RKO (cell line): Measurements from ENCODE around the gene FAM110A.
A peak's percentile ranks its signal among the peaks of the same experiment; 100 is the strongest.
"Not testable (repeated sequence)": the region's sequence is repeated elsewhere in the genome, so short reads cannot be mapped to it uniquely, and the experiment has no call there.

Experiments used
- DNase-seq: peaks from one replicate; pipeline ENCODE4 v3.0.0-alpha.2; 2016; ENCODE audit warnings: low spot score

Gene FAM110A

GRCh38 chr20:873875-874607 lies 40.5 kb downstream of the FAM110A start:
- no peak for DNase-seq

- no peak for DNase-seq
Measured at GRCh38 chr20:875115-875514, 41.6 kb downstream of the FAM110A start.

DNA sequence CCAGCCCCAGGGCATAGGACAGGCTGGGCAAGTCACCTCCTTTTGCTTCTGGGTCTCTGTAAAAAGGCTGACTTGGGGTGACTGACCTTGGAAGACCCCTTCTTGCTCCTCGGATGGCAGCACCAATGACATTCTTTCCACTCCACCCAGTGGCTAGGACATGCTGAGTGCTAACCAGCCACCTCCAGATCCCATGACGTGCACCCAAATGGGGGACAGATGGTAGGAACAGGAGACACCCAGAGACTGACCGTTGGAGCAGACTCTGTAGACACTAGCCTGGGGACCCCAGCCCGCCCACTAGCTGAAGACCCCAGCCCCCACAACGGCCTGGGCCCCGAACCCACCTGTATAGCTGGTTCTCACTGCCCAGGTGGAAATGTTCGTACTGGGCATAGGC lies 44.3 kb downstream of the FAM110A start:
- no peak for DNase-seq

- peak; percentile 40 for DNase-seq
Measured at GRCh38 chr20:878511-879307, 45.2 kb downstream of the FAM110A start.

GRCh38 chr20:879626-880025 lies 46.1 kb downstream of the FAM110A start:
- DNase-seq = no peak

DNA sequence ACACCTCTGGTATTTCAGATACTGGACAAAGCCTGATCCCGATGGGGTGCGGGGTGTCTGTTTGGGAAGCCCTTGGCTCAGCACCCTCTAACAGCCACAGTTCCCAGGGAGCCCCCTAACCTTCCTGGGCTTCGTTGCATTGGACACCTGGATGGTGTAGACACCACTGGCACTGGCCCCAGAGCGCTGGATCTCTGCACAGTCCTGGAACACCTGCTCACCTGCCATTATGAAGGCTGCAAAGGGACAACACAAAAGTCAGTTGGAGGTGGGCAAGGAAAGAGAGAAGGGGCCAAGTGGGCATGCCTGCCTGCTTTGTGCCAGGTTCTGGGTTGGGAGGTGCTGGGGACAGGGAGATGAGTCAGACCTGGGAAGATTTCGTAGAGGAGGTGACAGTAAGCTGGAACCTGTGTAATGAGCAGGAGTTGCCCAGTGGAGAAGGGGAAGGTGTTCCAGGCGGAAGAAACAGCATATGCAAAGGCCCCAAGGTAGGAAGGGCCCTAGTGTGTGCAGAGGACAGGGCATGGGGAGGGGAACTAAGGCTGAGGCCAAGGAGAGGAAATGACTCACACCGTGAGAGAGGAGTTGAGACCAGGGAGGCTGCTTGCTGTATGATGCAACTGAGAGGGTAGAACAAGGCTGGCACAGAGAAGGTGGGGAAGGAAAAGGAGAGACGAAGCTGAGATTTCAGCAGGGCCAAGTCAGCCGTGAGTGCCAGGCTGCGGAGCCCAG lies 47.7 kb downstream of the FAM110A start:
- DNase-seq = peak; percentile 83

DNA sequence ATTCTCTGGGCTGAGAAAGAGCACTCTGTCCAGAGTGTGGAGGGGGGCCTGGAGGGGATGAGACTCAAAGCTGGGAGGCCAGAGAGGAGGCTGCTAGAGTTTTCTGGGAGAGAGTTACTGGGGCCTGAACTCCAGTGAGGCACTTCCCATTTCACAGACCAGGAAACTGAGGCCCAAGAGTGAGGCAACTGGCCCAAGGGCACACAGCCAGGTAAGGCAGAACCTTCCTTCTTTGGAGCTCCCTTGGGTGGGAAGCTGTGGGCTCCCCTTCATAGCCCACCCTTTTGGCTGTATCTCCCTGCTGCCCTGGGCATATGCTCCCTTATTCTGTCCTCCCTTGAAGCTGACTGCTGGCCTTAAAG lies 48.2 kb downstream of the FAM110A start:
- DNase-seq = no peak

DNA sequence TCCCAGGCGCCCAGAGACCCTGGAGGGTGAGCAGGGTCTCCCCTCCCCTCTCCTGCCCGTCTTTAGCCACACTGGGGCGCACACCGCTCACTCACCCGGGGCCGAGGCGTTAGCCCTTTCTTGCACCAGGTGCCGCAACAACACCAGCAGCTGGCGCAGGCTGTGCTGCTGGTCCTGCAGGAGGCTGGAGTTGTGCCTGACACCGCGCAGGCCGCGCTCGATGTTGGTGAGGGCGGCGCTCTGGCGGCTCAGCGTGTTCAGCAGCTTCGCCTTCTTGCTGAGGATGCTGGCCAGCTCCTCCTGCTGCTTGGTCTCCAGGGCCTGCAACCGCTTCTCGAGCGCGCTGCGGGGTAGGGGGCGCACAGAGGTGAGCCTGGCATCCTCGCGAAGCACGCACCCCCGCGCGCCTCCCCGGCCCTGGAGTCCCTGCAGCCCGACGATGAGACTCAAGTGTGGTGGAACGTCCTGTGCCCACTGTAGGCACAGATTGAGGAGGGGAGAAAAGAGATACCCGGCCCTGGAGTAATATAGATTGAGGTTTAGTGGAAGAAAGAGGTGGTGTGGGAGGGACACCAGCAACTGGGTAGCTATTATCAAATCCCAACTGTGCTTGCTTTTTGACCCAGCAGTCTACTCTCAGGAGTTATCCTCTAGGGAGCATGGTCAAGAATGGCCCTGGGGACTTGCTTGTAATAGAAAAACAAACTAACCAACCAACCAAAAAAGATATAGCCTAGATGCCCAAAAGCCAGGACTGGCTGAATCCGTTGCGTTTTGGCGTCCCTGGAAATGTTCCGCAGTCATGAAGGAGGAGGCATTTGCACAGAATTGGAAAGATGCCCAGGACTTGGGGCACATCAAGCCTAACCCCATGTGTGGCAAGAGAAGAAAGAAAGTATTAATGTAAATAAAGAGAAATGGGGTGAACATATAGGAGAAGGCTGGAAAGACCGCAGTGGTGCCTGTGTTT lies 51.8 kb downstream of the FAM110A start:
- DNase-seq = no peak

- no peak for DNase-seq
Measured at GRCh38 chr20:887137-887536, 53.6 kb downstream of the FAM110A start.

- no peak for DNase-seq
Measured at GRCh38 chr20:888057-888456, 54.5 kb downstream of the FAM110A start.

- DNase-seq = no peak
Measured at GRCh38 chr20:889106-889505, 55.6 kb downstream of the FAM110A start.

DNA sequence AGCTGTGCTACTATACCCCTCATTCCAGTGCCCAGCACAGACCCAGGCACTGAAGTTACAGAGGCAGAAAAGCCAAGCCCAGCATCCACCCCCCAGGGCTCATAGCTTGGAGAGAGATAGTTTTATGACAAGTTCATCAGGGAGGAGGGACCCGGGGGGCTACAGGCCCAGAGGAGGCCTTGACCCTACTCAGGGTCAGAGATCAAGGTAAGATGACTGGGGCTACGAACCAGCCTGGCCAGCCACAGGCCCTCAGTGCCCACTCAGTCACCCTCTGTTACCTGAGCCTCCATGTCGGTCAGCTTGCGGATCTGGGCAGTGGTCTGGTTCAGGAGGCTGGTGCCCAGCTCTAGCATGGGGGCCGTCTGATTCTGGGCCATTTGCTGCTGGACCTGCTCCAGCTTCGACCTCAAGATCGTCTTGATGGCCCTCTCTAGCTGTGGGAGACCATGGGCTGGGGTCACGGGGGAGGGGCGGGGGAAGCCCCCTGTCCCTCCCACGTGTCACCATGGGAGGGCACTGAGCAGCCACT lies 56.5 kb downstream of the FAM110A start:
- DNase-seq = no peak

DNA sequence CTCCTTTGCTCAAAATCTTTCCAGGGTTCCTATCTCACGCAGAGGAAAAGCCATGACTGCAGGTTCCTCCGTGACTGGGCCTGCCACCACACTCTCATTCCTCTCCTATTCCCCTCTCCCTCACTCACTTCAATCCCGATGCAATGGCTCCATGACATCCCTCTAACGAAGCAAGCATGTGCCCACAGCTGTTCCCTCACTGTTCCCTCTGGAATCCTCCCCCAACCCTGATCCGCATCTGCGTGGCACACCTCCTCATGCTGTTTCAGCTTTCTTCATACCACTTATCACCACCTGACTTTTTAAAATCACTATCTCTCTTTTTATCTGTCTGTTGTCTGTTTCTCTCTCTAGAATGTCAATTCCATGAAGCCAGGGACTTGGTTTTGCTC lies 57.1 kb downstream of the FAM110A start:
- DNase-seq = no peak

DNA sequence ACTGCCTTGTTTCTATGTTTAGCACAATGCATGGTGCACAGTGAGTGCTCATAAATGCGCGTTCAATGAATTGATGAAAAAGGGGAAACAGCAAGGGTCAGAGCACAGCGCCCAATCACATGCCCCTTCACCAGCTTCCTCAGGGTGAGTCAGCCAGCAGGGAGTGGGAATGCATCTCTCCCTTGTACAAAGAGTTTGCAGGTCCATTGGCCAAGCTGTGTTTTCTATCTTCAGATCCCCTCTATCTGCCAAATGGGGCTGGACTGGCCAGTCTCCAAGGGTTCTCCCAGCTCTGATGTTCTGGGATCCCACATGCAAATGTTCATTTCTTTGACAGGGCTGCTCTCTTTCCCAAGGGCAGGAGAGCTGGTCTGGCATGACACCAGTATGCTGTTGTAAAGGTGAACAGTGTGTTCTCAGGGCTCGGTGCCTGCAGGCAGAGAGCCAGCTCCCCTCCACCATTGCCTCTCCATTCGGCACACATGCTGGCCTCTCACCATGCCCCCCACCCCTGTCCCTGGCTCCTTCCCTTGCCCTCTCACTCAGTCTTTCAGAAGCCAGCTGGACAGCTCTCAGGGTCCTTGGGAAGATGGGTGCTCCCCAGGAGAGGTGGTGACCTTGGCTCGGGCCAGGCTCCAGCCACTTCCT lies 57.7 kb downstream of the FAM110A start:
- DNase-seq = no peak

DNA sequence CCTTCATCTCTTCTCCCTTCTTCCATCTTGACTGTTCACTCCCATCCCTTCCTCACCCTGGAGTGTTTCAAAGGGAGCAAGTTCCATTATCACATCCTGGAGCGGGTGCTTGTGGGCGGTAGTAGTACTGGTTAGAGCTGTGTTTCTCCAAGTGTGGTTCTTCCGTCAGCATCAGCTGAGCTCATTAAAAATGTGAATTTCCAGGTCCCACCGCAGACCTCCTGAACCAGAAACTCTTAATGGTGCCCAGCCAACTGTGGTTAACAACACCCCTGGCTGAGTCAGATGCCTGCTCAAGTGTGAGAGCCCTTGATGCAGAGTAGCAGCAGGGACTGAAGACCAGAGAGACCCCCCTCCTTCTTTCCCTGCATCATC lies 58.2 kb downstream of the FAM110A start:
- DNase-seq = no peak

- not testable (repeated sequence) for DNase-seq
Measured at GRCh38 chr20:892371-892770, 58.9 kb downstream of the FAM110A start.
